Endothelial cell of umbilical vein (primary cell): ENCODE data around the gene TOM1L1. TPM values are rescaled to one million over a fixed set of nuclear protein-coding genes. Genes with fewer than 3 reads are reported as not detected.

Experiments
- BruUV-seq: library from RNA; stranded (reverse); fragments of 400-500 nt; replicated peaks from 2 replicates; lab custom pipeline; 2021; lab: Mats Ljungman, UMichigan
- CTCF ChIA-PET: fragments of 300-600, 350-600 bp; sonication (Branson Sonifier 250); formaldehyde crosslinking; loops from one replicate; lab custom pipeline; 2021; ENCODE audit warnings: antibody characterized with exemption, inconsistent platforms; lab: Charles Lee
- POLR2A ChIA-PET: fragments of 300-600, 350-600 bp; sonication (Branson Sonifier 250); formaldehyde crosslinking; loops from one replicate; lab custom pipeline; 2021; ENCODE audit warnings: antibody characterized with exemption, inconsistent platforms; lab: Charles Lee
- DNase-seq: peaks from one replicate; pipeline ENCODE4 v3.0.0-alpha.2; 2011; ENCODE audit warnings: low read depth, low spot score
- FAIRE-seq: peaks from 2 replicates; lab custom pipeline; 2011; peaks lifted over from hg19 to GRCh38; lab: Jason Lieb, UNC
- H2AFZ ChIP-seq: 2 replicates; pipeline ENCODE4 v1.6.0; 2012; ENCODE audit warnings: low read depth, low read length, control low read depth, inconsistent platforms
- H3K27ac ChIP-seq: 2 replicates; pipeline ENCODE4 v1.5.1; 2011; ENCODE audit warnings: low read depth, mild to moderate bottlenecking, control low read depth, low read length, moderate library complexity; ENCODE audit not compliant: insufficient read depth
- H3K27me3 ChIP-seq, 2 experiments: 2 replicates each; pipeline versions ENCODE4 v1.6.0 to v1.6.1; 2011; ENCODE audit warnings: low read length in 2 of 2, mixed read lengths in 1 of 2; ENCODE audit not compliant: control insufficient read depth in 2 of 2, insufficient read depth in 2 of 2
- H3K36me3 ChIP-seq, 2 experiments: 2 replicates in 1 of 2; 3 replicates in 1 of 2; pipeline ENCODE4 v1.5.1; 2011; ENCODE audit warnings: low read length in 2 of 2, mild to moderate bottlenecking in 1 of 2, moderate library complexity in 1 of 2; ENCODE audit not compliant: control insufficient read depth in 2 of 2, insufficient read depth in 2 of 2; ENCODE audit errors: extremely low read depth in 1 of 2
- H3K4me1 ChIP-seq: 3 replicates; pipeline ENCODE4 v1.5.1; 2011; ENCODE audit warnings: mild to moderate bottlenecking, low read length; ENCODE audit not compliant: control insufficient read depth, insufficient read depth; ENCODE audit errors: extremely low read depth
- H3K4me2 ChIP-seq: 2 replicates; pipeline ENCODE4 v1.6.1; 2011; ENCODE audit warnings: low read length, control low read depth, mixed read lengths; ENCODE audit not compliant: insufficient read depth
- H3K4me3 ChIP-seq, 3 experiments: fragments of 200-600 bp in 1 of 3; sonication (generic), shearing (Covaris generic) in 1 of 3; replicated peaks in 1 of 3; 2 replicates each; pipeline ENCODE4 v1.5.1; 2011 to 2016; ENCODE audit warnings: control low read depth in 3 of 3, low read length in 3 of 3, mild to moderate bottlenecking in 2 of 3, inconsistent platforms in 1 of 3, low read depth in 1 of 3, moderate library complexity in 1 of 3; ENCODE audit not compliant: insufficient read depth in 1 of 3
- H3K79me2 ChIP-seq: 2 replicates; pipeline ENCODE4 v1.6.0; 2012; ENCODE audit warnings: low read length, inconsistent platforms; ENCODE audit not compliant: control insufficient read depth, insufficient read depth
- H3K9ac ChIP-seq: replicated peaks from 2 replicates; pipeline ENCODE3; 2011; ENCODE audit warnings: low read length, control low read depth; ENCODE audit not compliant: insufficient read depth; ENCODE audit errors: extremely low read depth
- H3K9me1 ChIP-seq: replicated peaks from 3 replicates; pipeline ENCODE4 v1.6.0; 2011; ENCODE audit warnings: mild to moderate bottlenecking, low read length; ENCODE audit not compliant: control insufficient read depth, insufficient read depth; ENCODE audit errors: extremely low read depth
- H3K9me3 ChIP-seq: replicated peaks from 2 replicates; pipeline ENCODE4 v1.5.1; 2012; ENCODE audit warnings: low read length, inconsistent platforms; ENCODE audit not compliant: control insufficient read depth, insufficient read depth
- H4K20me1 ChIP-seq: replicated peaks from 2 replicates; pipeline ENCODE3; 2011; ENCODE audit warnings: mild to moderate bottlenecking, low read length; ENCODE audit not compliant: control insufficient read depth, insufficient read depth; ENCODE audit errors: extremely low read depth
- EZH2 ChIP-seq: IDR thresholded peaks from 2 replicates; pipeline ENCODE4 v1.6.1; 2012; ENCODE audit warnings: borderline replicate concordance, low read depth, mild to moderate bottlenecking, moderate library complexity, low read length, inconsistent platforms; ENCODE audit not compliant: severe bottlenecking
- GATA2 ChIP-seq: IDR thresholded peaks from 2 replicates; pipeline ENCODE4 v1.7.0; 2011; ENCODE audit warnings: low read depth, mild to moderate bottlenecking, moderate library complexity, mixed read lengths, low read length; ENCODE audit not compliant: insufficient read length, insufficient read depth
- JUN ChIP-seq: IDR thresholded peaks from 2 replicates; pipeline ENCODE4 v1.6.1; 2011; ENCODE audit warnings: borderline replicate concordance, low read depth; ENCODE audit not compliant: insufficient read length, insufficient read depth
- MYC ChIP-seq: IDR thresholded peaks from one replicate; pipeline ENCODE4 v1.6.1; 2011; ENCODE audit warnings: mild to moderate bottlenecking, low read depth, low read length
- POLR2A ChIP-seq: IDR thresholded peaks from 2 replicates; pipeline ENCODE4 v1.6.1; 2012; ENCODE audit warnings: low read depth, mild to moderate bottlenecking, control low read depth, low read length
- POLR2AphosphoS5 ChIP-seq: IDR thresholded peaks from 2 replicates; pipeline ENCODE4 v1.6.1; 2012; ENCODE audit warnings: low read depth, mild to moderate bottlenecking, control low read depth, low read length, moderate library complexity; ENCODE audit not compliant: insufficient read depth
- dilution Hi-C: fragments of 300-500 bp; cut with MboI; formaldehyde crosslinking; loops from one replicate; pipeline ENCODE4 v1.15.0; 2019; ENCODE audit warnings: low sequenced_read_pairs; ENCODE audit not compliant: extremely low pct_ligation_motif_present
- intact Hi-C: fragments of 100-400 bp; cut with micrococcal nuclease; formaldehyde crosslinking; loops from one replicate; pipeline ENCODE4 v1.10.0; 2022
- polyA plus RNA-seq, 4 experiments: library from polyadenylated mRNA; depleted of rRNA in 3 of 4; stranded (reverse) in 3 of 4; unstranded in 1 of 4; fragments of >200 nt; gene quantifications; 2 replicates each; pipeline versions ENCODE4 v1.2.1 to v1.2.3, GENCODE V29; 2011 to 2012; ENCODE audit warnings: missing spikeins in 1 of 4
- total RNA-seq: library from RNA; stranded (reverse); gene quantifications from 2 replicates; pipeline ENCODE4 v1.2.3, GENCODE V29; 2021
- TF ChIP-seq, protein P1 (sequence below): IDR thresholded peaks from 2 replicates; pipeline ENCODE4 v1.6.1; 2011; ENCODE audit not compliant: insufficient read depth, insufficient read length
- TF ChIP-seq, protein P2 (sequence below), 2 donors: IDR thresholded peaks; 1 replicate in 1 of 2; 2 replicates in 1 of 2; pipeline ENCODE4 v1.5.1; 2011; ENCODE audit warnings: low read length in 2 of 2, mild to moderate bottlenecking in 2 of 2, moderate library complexity in 2 of 2, control low read depth in 1 of 2, inconsistent platforms in 1 of 2, low read depth in 1 of 2; ENCODE audit not compliant: insufficient read depth in 1 of 2; ENCODE audit errors: extremely low read depth in 1 of 2

Gene TOM1L1
- total and polyA plus RNA-seq, 2 donors (not counting 3 experiments of a cell fraction or from before 2014, with no cell fraction given): 0.44 to 0.60 TPM

DNA sequence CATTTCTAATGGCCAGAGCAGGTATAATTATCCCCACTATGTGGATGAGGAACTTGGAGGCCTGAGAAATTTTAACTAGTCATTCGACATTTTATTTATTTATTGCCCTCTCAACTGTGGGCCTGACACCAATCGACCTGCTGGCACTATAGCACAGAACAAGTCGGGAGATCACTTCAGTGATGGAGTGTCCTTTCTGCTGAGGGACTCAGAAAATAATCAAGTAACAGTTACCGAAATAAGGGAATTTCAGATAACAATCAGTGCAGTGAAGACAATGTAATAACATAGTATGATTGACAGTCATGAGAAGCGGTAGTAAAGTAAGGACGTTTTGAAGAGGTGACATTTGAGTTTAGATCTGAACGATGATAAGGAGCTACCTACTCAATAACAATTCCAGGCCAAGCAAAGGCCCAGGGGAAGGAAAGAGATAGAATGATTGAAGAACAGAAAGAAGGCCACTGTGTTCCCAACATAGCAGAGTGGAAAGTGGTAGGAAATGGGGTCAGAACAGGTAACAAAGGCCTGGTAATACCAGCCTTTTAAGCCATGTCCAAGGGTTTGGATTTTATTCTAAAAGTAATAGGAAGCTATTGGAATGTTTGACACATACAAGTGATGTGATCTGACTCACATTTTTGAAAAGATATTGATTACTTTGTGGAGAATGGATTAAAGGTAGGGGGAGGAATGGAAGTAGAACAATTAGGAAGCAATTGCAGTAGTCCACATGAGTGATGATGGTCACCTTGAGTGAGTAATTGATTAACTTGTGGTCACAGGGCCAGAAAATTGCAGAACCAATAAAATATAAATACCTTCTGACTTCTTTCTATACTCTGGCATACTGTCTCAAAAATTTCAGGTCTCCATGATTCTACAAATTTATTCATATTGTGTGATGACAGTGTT, 69.3 kb downstream of the TOM1L1 start:
- peak overlapping the region in 2 of 3 experiments; percentile 80 to 94 for H3K4me3 ChIP-seq
- H3K36me3 ChIP-seq: no peaks in the 10 kb centered on the region
- H3K9ac ChIP-seq: peak overlapping the region; percentile 74
- dilution Hi-C loops (no loop called here), intact Hi-C loops (no loop called here)
- no peaks in the 10 kb centered on the region for H3K9me1 ChIP-seq
- peaks cover 19% of the 10 kb centered on the region for H3K4me1 ChIP-seq
- H4K20me1 ChIP-seq: no peaks in the 10 kb centered on the region
- no peaks in the 10 kb centered on the region for H3K27me3 ChIP-seq
- no peaks in the 10 kb centered on the region for H3K9me3 ChIP-seq
- CTCF ChIA-PET: interaction anchor here (0.9 to 2.0 kb wide), 5 partner anchors 8 to 564 kb away, joined by 3 to 8 read pairs (median 5); no protein-coding TSS in a partner anchor
- peak overlapping the region; percentile 52 for H3K27ac ChIP-seq
- TF ChIP-seq, protein P1, sequence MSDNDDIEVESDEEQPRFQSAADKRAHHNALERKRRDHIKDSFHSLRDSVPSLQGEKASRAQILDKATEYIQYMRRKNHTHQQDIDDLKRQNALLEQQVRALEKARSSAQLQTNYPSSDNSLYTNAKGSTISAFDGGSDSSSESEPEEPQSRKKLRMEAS: no peak
- no peak for TF ChIP-seq POLR2AphosphoS5
- TF ChIP-seq GATA2: peak; percentile 48
- TF ChIP-seq MYC: no peak
- TF ChIP-seq POLR2A: no peak
- H3K4me2 ChIP-seq: peak overlapping the region; percentile 83
- POLR2A ChIA-PET: no interaction called here
- BruUV-seq: no TSS peak
- FAIRE-seq (no peak), DNase-seq (peak; percentile 4)
- peak overlapping the region; percentile 82 for H2AFZ ChIP-seq
- peaks cover 34% of the 10 kb centered on the region for H3K79me2 ChIP-seq

DNA sequence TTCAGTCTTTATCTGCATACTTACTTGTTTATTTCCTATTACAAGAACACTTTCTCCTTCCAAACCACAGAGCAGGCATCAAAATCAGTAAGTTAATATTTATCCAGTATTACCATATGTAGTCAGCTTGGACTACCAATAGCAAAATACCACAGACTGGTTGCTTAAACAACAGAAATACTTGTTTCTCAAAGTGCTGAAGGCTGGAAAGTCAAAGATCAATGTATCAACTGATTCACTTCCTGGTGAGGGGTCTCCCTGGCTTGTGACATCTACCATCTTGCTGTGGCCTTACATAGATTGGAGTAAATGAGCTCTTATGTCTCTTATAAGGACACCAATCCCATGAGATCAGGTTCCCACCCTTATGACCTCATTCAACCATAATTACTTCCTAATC, 70.5 kb downstream of the TOM1L1 start:
- DNase-seq: no peak
- CTCF ChIA-PET: interaction anchor here (0.7 kb wide), 1 partner anchor 463 kb away, joined by 3 read pairs; no protein-coding TSS in a partner anchor
- Histone ChIP-seq H3K4me3 (no peak overlapping the region), H3K9me3 (no peaks in the 10 kb centered on the region), H3K9ac (no peak overlapping the region), H3K79me2 (peaks cover 31% of the 10 kb centered on the region), H4K20me1 (no peaks in the 10 kb centered on the region), H3K36me3 (no peaks in the 10 kb centered on the region), H3K27ac (no peak overlapping the region), H3K27me3 (no peaks in the 10 kb centered on the region), H3K4me1 (peaks cover 19% of the 10 kb centered on the region), H3K9me1 (no peaks in the 10 kb centered on the region), H3K4me2 (no peak overlapping the region), H2AFZ (no peak overlapping the region)
- BruUV-seq: no TSS peak
- dilution Hi-C loops (no loop called here), intact Hi-C loops (no loop called here)
- TF ChIP-seq, protein P1: no peak
- TF ChIP-seq GATA2 (no peak), POLR2A (no peak), JUN (no peak), EZH2 (no peak)
- TF ChIP-seq, protein P2, sequence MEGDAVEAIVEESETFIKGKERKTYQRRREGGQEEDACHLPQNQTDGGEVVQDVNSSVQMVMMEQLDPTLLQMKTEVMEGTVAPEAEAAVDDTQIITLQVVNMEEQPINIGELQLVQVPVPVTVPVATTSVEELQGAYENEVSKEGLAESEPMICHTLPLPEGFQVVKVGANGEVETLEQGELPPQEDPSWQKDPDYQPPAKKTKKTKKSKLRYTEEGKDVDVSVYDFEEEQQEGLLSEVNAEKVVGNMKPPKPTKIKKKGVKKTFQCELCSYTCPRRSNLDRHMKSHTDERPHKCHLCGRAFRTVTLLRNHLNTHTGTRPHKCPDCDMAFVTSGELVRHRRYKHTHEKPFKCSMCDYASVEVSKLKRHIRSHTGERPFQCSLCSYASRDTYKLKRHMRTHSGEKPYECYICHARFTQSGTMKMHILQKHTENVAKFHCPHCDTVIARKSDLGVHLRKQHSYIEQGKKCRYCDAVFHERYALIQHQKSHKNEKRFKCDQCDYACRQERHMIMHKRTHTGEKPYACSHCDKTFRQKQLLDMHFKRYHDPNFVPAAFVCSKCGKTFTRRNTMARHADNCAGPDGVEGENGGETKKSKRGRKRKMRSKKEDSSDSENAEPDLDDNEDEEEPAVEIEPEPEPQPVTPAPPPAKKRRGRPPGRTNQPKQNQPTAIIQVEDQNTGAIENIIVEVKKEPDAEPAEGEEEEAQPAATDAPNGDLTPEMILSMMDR (IDR thresholded peaks at IDR 0.05; ENCODE audit: extremely low read depth in 1 of 2, insufficient read depth in 1 of 2, low read depth in 1 of 2, low read length in 2 of 2): no peak
- no peak for FAIRE-seq
- POLR2A ChIA-PET: no interaction called here
